ENCODE results near the gene ATP5MK. TPM values are rescaled to one million over a fixed set of nuclear protein-coding genes. Genes with fewer than 3 reads are reported as not detected.

ATP5MK gene
- total and polyA plus RNA-seq, 9 donors: 219 to 543 (median 250) TPM

Other genes with a start within 250 kb of the ATP5MK start
- 84.1 TPM for gene NT5C2, start 203.2 kb downstream of the ATP5MK start, total RNA-seq
- gene NT5C2, start 203.2 kb downstream of the ATP5MK start, polyA plus RNA-seq (ENCODE audit: insufficient read depth in 1 of 8, insufficient read length in 8 of 8, low replicate concordance in 1 of 8): 100 to 1,000 TPM; 102 to 179 (median 125) TPM
- not detected for gene RPEL1, start 150.6 kb downstream of the ATP5MK start, total RNA-seq
- gene RPEL1, start 150.6 kb downstream of the ATP5MK start, polyA plus RNA-seq (ENCODE audit: insufficient read depth in 1 of 8, insufficient read length in 8 of 8, low replicate concordance in 1 of 8): under 1 TPM in 4 of 8 donors, not detected in 4; 0.08 to 0.12 (median 0.10) TPM
- gene INA, start 119.3 kb downstream of the ATP5MK start, total RNA-seq: 0.13 TPM
- gene INA, start 119.3 kb downstream of the ATP5MK start, polyA plus RNA-seq (ENCODE audit: insufficient read depth in 1 of 8, insufficient read length in 8 of 8, low replicate concordance in 1 of 8): under 1 TPM; 0.06 to 0.73 (median 0.22) TPM
- 9.4 TPM for gene PCGF6, start 45.3 kb downstream of the ATP5MK start, total RNA-seq
- gene PCGF6, start 45.3 kb downstream of the ATP5MK start, polyA plus RNA-seq (ENCODE audit: insufficient read depth in 1 of 8, insufficient read length in 8 of 8, low replicate concordance in 1 of 8): 1 to 10 TPM; 7.6 to 9.8 (median 8.9) TPM
- 4.0 TPM for gene TAF5, start 28.5 kb downstream of the ATP5MK start, total RNA-seq
- 1 to 10 TPM; 3.3 to 5.4 (median 4.2) TPM for gene TAF5, start 28.5 kb downstream of the ATP5MK start, polyA plus RNA-seq (ENCODE audit: insufficient read depth in 1 of 8, insufficient read length in 8 of 8, low replicate concordance in 1 of 8)
- 26.6 TPM for gene PDCD11, start 151 bp upstream of the ATP5MK start, total RNA-seq
- 10 to 100 TPM; 23.5 to 30.3 (median 26.5) TPM for gene PDCD11, start 151 bp upstream of the ATP5MK start, polyA plus RNA-seq (ENCODE audit: insufficient read depth in 1 of 8, insufficient read length in 8 of 8, low replicate concordance in 1 of 8)
- gene CALHM2, start 55.9 kb upstream of the ATP5MK start, total RNA-seq: 10.5 TPM
- 10 to 100 TPM; 15.0 to 25.9 (median 18.6) TPM for gene CALHM2, start 55.9 kb upstream of the ATP5MK start, polyA plus RNA-seq (ENCODE audit: insufficient read depth in 1 of 8, insufficient read length in 8 of 8, low replicate concordance in 1 of 8)
- gene CALHM1, start 62.4 kb upstream of the ATP5MK start, total RNA-seq: not detected
- gene CALHM1, start 62.4 kb upstream of the ATP5MK start, polyA plus RNA-seq (ENCODE audit: insufficient read depth in 1 of 8, insufficient read length in 8 of 8, low replicate concordance in 1 of 8): under 1 TPM in 6 of 8 donors, not detected in 2; 0.05 to 0.43 (median 0.08) TPM
- not detected for gene CALHM3, start 82.8 kb upstream of the ATP5MK start, total RNA-seq
- under 1 TPM in 1 of 8 donors, not detected in 7; 0.13 TPM for gene CALHM3, start 82.8 kb upstream of the ATP5MK start, polyA plus RNA-seq (ENCODE audit: insufficient read depth in 1 of 8, insufficient read length in 8 of 8, low replicate concordance in 1 of 8)
- gene NEURL1, start 97.2 kb upstream of the ATP5MK start, total RNA-seq: 19.8 TPM
- gene NEURL1, start 97.2 kb upstream of the ATP5MK start, polyA plus RNA-seq (ENCODE audit: insufficient read depth in 1 of 8, insufficient read length in 8 of 8, low replicate concordance in 1 of 8): 10 to 100 TPM; 12.0 to 30.3 (median 18.0) TPM

Data from muscle of leg (tissue), 9 donors.